Stimulated activated naive CD8-positive, alpha-beta T cell treated with anti-CD3 and anti-CD28 coated beads, Interleukin-15, amount 100 ng/mL, for 72 hours (primary cell): ENCODE results near the gene COL4A5.

Experiments used
- ATAC-seq: fragments of 150-1000 bp; cut with Tn5 transposase; 2 replicates; pipeline ENCODE4 v1.10.0; 2021; ENCODE audit warnings: mild to moderate bottlenecking, moderate library complexity
- DNase-seq, 2 donors: peaks; one replicate each; pipeline ENCODE4 v3.0.0; 2021 to 2022
- H3K27ac Mint-ChIP-seq, 2 donors: one replicate each; pipeline ENCODE4 v1.8.0; 2022; ENCODE audit warnings: mild to moderate bottlenecking in 2 of 2, mixed read lengths in 2 of 2, moderate library complexity in 2 of 2
- H3K27me3 Mint-ChIP-seq: one replicate; pipeline ENCODE4 v1.8.0; 2022; ENCODE audit warnings: mixed read lengths
- H3K4me1 Mint-ChIP-seq: one replicate; pipeline ENCODE4 v1.8.0; 2022; ENCODE audit warnings: mild to moderate bottlenecking, mixed read lengths
- H3K4me3 Mint-ChIP-seq, 2 donors: one replicate each; pipeline ENCODE4 v1.8.0; 2022; ENCODE audit warnings: mild to moderate bottlenecking in 2 of 2, mixed read lengths in 2 of 2, moderate library complexity in 1 of 2
- H3K9me3 Mint-ChIP-seq, 2 donors: one replicate each; pipeline ENCODE4 v1.8.0; 2022; ENCODE audit warnings: mixed read lengths in 2 of 2

The COL4A5 gene

DNA sequence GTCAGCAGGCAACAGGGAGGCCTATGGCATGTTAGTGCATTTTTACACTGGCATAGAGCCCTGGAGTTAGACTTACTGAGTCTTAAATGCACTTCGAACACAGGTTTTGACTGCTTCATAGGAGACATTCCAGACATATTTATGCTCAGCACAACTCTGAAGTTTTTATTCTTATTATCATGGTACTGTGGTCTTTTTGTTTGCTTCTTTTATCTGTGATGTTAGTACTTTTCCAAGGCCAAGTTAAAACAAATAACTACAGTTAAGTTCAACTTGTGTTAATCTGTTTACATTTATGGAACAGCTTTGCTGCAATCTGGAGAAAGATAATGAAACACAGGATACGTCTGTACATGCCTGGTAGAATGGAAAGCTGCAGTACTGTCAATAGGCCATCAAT lies 76.5 kb downstream of the COL4A5 start:
- DNase-seq (no peak), ATAC-seq (no peak)
- Mint-ChIP-seq H3K27ac (no peak overlapping the region), H3K4me1 (no peaks in the 10 kb centered on the region), H3K27me3 (no peaks in the 10 kb centered on the region), H3K4me3 (no peak overlapping the region), H3K9me3 (no peaks in the 10 kb centered on the region)

DNA sequence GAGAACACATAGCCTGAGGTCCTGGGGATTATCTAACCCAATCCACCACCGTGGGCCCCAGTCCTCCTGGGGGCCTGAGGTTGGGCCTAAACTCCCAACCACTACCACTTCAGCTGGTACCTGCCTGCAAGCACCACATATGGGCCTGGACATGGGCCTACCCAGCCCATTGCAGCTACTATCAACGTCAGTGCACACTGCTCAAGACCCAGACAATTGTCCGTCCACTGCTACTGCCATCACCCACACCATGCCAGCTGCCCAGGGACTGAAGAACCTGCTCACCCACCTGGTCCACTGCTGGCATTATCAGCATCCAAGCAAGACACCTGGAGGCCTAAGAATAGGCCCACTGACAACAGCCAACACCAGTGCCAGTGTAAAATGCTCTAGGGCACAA lies 88.1 kb downstream of the COL4A5 start:
- Mint-ChIP-seq H3K27ac (no peak overlapping the region), H3K4me3 (no peak overlapping the region), H3K4me1 (no peaks in the 10 kb centered on the region), H3K27me3 (no peaks in the 10 kb centered on the region), H3K9me3 (no peaks in the 10 kb centered on the region)
- ATAC-seq = no peak
- no peak for DNase-seq

DNA sequence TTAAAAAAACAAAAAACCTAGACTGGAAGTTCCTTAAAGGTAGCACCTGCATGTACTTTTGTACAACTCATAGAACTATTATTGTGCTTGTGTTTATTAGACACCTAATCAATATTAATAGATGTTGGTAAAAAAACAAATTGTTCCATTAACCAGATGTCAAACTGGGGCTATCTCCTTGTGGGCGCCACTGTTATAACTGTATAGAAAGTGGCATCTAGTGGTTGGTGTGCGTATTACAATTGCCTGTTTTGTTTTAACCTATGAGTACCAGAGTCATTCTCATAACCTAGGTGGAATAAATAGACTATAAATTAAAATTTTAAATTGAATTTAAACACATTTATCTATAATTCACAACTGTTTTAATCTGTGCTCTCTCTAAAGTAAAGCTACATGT lies 97.4 kb downstream of the COL4A5 start:
- DNase-seq = peak in 1 of 2 donors; percentile 1
- H3K4me1 Mint-ChIP-seq = no peaks in the 10 kb centered on the region
- ATAC-seq = no peak

DNA sequence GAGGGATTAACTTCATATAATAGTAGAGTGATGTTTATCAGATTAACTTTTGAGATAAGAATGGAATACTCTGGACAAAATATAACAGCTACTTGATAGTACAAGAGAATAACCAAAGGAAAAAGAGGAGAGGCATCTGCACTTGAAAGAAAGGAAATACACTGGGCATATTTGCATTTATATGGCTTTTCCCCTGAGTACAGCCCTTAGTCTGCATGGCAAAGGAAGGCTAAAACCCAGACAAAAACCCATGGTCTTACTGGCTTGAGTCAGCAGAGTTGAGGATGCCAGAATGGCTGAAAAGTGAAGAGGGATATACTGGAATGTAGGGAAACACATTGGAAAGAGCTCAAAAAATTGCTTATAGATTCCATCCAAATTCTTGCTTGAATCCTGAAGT lies 101.6 kb downstream of the COL4A5 start:
- no peaks in the 10 kb centered on the region for H3K4me1 Mint-ChIP-seq
- H3K27me3 Mint-ChIP-seq = no peaks in the 10 kb centered on the region
- H3K4me3 Mint-ChIP-seq = no peak overlapping the region
- H3K27ac Mint-ChIP-seq = no peak overlapping the region
- no peaks in the 10 kb centered on the region for H3K9me3 Mint-ChIP-seq
- ATAC-seq (no peak), DNase-seq (no peak)

More for the DNA sequence above, 97.4 kb downstream of the COL4A5 start:
- H3K9me3 Mint-ChIP-seq = no peaks in the 10 kb centered on the region
- no peak overlapping the region for H3K27ac Mint-ChIP-seq
- H3K27me3 Mint-ChIP-seq = no peaks in the 10 kb centered on the region
- no peak overlapping the region for H3K4me3 Mint-ChIP-seq

DNA sequence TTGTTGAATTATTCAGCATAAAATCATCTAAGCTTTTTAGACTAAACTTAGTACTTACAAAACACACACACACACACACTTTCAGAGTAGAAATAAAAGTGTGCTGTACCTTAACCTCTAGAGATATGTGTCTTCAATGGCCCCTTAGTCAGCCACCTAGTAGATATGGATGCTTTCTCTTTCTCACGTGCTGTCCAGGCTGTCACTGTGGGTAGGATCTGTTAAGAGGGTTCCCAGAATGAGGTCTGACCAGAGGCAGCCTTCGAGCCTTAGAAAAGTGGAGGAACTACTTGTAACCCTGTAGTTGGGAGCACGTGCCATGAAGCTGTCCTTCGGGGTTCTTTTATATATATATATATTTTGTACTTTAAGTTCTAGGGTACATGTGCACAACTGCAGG lies 117.9 kb downstream of the COL4A5 start:
- Mint-ChIP-seq H3K4me3 (no peak overlapping the region), H3K9me3 (no peaks in the 10 kb centered on the region), H3K27me3 (no peaks in the 10 kb centered on the region), H3K27ac (no peak overlapping the region), H3K4me1 (no peaks in the 10 kb centered on the region)
- no peak for DNase-seq
- no peak for ATAC-seq

DNA sequence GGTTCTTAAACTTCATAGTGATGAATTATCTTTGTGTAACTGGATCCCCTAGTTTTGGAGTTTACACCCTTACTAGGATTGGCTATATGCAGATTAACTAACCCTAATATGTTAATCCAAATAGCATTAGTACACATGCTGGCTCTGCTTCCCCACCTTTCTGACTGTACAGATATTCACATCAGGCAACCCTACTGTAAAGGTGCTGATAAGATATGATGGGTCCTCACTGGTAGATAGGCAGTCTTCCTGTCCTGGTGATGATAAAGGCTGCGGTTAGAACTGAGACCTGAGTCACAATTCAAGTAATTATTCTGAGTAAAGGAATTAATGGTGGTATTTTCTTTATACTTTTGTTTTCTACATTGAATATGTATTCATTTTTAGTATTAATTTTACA lies 118.6 kb downstream of the COL4A5 start:
- no peak for ATAC-seq
- no peaks in the 10 kb centered on the region for H3K27me3 Mint-ChIP-seq
- no peak overlapping the region for H3K27ac Mint-ChIP-seq
- H3K4me3 Mint-ChIP-seq = no peak overlapping the region
- H3K4me1 Mint-ChIP-seq = no peaks in the 10 kb centered on the region
- no peaks in the 10 kb centered on the region for H3K9me3 Mint-ChIP-seq
- no peak for DNase-seq

DNA sequence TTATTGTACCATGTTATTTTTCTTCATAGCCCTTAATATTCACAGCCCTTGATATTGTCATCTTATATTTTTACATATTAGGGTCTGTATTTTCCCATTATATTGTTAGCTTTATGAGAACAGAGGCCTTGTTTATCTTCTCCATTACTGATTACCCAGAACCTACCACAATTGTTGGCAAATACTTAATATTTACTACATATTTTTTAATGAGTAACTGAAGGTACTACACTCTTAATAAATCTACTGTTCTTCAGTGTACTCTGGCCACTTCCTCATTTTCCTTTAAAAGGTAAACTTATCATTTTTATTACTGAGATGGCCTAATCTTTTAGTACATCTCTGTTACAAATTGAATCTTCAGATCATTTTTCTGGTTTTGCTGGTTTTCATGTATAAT lies 133.5 kb downstream of the COL4A5 start:
- no peak overlapping the region for H3K4me3 Mint-ChIP-seq
- DNase-seq = no peak
- H3K27me3 Mint-ChIP-seq = no peaks in the 10 kb centered on the region
- no peaks in the 10 kb centered on the region for H3K4me1 Mint-ChIP-seq
- H3K9me3 Mint-ChIP-seq = no peaks in the 10 kb centered on the region
- no peak overlapping the region for H3K27ac Mint-ChIP-seq
- ATAC-seq = no peak

DNA sequence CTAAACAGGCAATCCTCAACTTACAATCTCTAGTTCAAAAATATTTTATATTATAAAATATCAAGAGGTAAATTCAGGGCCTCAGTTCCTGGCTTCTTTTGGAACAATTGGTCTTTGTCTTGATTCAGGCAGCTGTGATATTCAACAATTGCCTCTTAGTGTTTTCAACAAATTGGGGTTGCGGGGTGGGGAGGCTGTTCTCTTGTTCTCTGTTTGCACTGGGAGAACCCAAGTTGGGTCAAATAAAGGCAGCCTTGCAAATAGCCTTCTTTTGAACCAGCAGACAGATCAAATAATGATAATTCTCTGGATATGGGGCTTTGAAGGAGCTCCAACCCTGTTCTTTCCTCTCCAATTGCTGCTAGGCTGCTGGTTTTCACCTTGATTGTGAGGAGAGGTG lies 142.5 kb downstream of the COL4A5 start:
- Mint-ChIP-seq H3K4me3 (no peak overlapping the region), H3K27ac (no peak overlapping the region), H3K4me1 (no peaks in the 10 kb centered on the region), H3K9me3 (no peaks in the 10 kb centered on the region), H3K27me3 (no peaks in the 10 kb centered on the region)
- ATAC-seq = no peak
- no peak for DNase-seq

DNA sequence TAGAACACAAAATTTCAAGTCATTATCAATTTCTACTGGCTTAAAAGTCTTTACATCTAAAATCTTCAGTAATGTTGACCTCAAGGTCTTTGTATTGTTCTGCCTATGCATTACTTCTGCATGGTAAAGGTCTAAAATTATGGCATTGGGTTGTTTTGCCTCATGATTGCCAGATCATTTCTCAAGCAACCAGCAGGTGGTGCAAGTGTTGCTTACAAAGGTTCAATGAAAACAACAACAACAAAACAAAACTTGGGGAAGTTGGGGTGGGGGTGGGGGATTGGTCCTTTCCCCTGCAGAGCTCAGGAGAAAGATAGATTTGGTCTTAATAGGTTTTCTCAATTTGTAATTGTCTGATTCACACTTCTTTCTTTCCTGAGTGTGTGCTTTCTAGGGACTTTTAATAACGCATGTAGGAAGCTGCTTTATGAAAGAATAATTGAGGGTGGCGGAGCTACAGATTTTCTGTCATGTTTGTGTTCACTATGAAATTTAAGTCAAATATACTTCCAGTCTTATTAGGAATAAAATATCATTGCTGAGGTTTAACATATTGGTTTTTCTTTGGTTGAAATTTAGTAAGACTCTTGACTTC lies 145.1 kb downstream of the COL4A5 start:
- ATAC-seq = no peak
- DNase-seq = no peak
- Mint-ChIP-seq H3K9me3 (no peaks in the 10 kb centered on the region), H3K4me3 (no peak overlapping the region), H3K27ac (no peak overlapping the region), H3K4me1 (no peaks in the 10 kb centered on the region), H3K27me3 (no peaks in the 10 kb centered on the region)

DNA sequence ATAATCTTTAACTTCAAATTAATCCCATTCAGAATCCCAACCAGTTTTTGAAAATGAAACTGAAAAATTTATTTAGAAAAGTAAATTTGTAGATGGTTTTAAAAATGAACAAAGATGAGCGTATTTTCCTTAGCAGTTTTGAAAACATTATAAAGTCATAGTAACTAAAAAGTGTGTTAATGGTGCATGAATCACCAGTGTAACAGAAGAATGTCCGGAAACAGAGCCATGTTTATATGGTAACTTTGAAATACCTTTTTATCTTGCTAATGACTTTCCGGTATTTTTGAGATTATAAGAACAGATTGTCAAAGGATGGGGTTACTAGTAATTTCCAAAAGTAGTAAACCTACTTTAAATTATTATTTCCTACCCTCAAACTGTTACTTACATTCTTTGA lies 150.9 kb downstream of the COL4A5 start:
- H3K4me3 Mint-ChIP-seq = no peak overlapping the region
- DNase-seq = no peak
- ATAC-seq = no peak
- H3K27ac Mint-ChIP-seq = no peak overlapping the region
- no peaks in the 10 kb centered on the region for H3K9me3 Mint-ChIP-seq
- H3K27me3 Mint-ChIP-seq = no peaks in the 10 kb centered on the region
- no peaks in the 10 kb centered on the region for H3K4me1 Mint-ChIP-seq

DNA sequence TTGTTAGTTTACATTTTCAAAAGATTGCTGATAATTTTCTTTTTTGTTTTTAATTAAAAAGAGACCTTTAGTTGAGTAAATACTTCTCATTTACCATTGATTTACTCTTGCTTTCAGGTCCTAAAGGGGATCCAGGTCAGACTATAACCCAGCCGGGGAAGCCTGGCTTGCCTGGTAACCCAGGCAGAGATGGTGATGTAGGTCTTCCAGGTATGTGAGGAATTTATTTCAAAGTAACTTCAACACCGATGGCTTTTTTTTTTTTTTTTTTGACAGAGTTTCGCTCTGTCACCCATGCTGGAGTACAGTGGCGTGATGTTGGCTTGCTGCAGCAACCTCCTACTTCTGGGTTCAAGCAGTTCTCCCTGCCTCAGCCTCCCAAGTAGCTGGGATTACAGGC lies 161.6 kb downstream of the COL4A5 start:
- peaks cover 0 to 4% of the 10 kb centered on the region in 2 donors for H3K9me3 Mint-ChIP-seq
- H3K4me1 Mint-ChIP-seq = no peaks in the 10 kb centered on the region

DNA sequence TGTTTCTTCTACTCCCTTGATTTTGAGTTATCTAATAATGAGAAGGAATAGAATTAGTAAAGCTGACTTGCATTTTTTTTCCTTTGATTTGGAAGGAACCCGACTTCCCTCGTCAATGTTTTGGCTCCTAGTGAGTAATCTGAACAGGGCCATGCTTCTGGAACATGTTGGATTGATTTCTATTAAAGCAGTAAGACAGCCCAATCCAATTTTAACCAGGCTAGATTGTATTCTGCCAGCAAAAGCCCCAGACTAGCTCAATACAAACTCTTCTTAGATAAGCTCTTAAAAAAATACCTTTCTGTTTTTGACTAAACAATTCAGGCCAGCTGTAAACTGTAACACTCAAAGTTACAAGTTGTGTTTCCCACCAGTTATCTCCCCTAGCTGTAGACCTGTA lies 170.5 kb downstream of the COL4A5 start:
- H3K9me3 Mint-ChIP-seq = no peaks in the 10 kb centered on the region
- ATAC-seq (no peak), DNase-seq (no peak)
- H3K4me3 Mint-ChIP-seq = no peak overlapping the region
- H3K4me1 Mint-ChIP-seq = no peaks in the 10 kb centered on the region
- no peak overlapping the region for H3K27ac Mint-ChIP-seq
- H3K27me3 Mint-ChIP-seq = no peaks in the 10 kb centered on the region

More for the DNA sequence above, 161.6 kb downstream of the COL4A5 start:
- Mint-ChIP-seq H3K27me3 (no peaks in the 10 kb centered on the region), H3K27ac (no peak overlapping the region), H3K4me3 (no peak overlapping the region)
- ATAC-seq = no peak
- DNase-seq = no peak

DNA sequence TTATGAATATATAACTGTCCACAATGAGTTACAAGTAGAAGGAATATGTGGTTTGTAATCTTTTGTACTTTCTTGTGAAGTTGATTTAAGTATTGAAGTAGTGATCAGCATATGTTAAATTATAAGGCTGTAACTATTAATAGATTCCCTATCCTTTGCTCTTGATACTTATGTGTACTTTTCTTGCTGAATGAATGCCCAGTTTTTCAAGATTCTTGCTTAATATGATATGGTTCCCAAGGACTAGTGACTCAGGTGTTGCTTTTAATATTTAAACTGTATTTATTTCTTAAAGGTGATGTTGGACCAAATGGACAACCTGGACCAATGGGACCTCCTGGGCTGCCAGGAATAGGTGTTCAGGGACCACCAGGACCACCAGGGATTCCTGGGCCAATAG lies 175.0 kb downstream of the COL4A5 start:
- H3K27ac Mint-ChIP-seq = no peak overlapping the region
- H3K9me3 Mint-ChIP-seq = no peaks in the 10 kb centered on the region
- ATAC-seq (no peak), DNase-seq (no peak)
- no peaks in the 10 kb centered on the region for H3K4me1 Mint-ChIP-seq
- H3K4me3 Mint-ChIP-seq = no peak overlapping the region
- H3K27me3 Mint-ChIP-seq = no peaks in the 10 kb centered on the region

DNA sequence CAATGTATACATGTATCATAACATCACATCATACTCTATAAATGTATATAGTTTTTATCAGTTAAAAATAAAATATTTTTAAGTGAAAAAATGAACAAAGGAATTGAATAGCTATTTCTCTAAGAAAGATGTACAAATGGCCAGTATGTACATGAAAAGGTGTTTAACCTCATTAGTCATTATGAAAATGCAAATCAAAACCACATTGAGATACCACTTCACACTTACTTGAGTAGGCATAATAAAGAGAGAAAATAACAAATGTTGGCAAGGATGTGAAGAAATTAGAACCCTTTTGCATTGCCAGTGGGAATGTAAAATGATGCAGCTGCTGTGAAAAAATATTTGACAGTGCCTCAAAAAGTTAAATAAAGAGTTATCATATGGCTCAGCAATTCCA lies 201.2 kb downstream of the COL4A5 start:
- DNase-seq = no peak
- H3K27me3 Mint-ChIP-seq = no peaks in the 10 kb centered on the region
- H3K4me3 Mint-ChIP-seq = no peak overlapping the region
- H3K9me3 Mint-ChIP-seq = peaks cover 0 to 15% of the 10 kb centered on the region in 2 donors
- no peak overlapping the region for H3K27ac Mint-ChIP-seq
- no peaks in the 10 kb centered on the region for H3K4me1 Mint-ChIP-seq
- ATAC-seq = no peak

DNA sequence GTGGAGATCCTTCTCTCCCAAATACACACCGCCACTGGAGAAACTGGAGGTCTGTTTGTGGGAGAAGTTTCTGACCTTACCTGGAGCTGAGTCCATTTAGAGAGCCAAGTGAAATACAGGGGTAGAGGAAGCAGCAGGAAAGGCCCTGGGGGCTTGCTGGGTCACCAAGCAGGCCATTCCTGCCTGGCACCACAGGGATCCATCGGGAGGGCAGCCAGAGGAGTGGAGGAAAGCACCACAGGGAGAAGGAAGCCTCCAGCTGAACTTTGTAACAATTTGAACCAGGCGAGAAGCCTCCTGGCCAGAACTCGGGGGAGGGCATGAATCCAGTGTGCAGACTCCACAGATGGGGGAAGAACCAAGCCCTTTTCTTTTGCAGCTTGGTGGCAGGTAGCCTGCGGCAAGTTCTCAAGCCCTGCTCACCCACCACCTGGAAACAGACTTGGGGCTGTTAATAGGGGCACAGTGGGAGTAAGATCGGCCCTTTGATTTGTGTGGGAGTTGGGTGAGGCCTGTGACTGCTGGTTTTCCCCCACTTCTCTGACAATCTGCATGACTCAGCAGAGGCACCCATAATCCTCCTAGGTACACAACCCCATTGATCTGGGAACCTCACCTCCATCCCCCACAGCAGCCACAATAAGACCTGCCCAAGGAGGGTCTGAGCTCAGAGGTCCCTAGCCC lies 202.1 kb downstream of the COL4A5 start:
- ATAC-seq = no peak
- no peak for DNase-seq
- peaks cover 0 to 15% of the 10 kb centered on the region in 2 donors for H3K9me3 Mint-ChIP-seq
- H3K4me1 Mint-ChIP-seq = no peaks in the 10 kb centered on the region
- no peak overlapping the region for H3K4me3 Mint-ChIP-seq
- H3K27me3 Mint-ChIP-seq = no peaks in the 10 kb centered on the region
- H3K27ac Mint-ChIP-seq = peak overlapping the region in 1 of 2 donors; percentile 42

DNA sequence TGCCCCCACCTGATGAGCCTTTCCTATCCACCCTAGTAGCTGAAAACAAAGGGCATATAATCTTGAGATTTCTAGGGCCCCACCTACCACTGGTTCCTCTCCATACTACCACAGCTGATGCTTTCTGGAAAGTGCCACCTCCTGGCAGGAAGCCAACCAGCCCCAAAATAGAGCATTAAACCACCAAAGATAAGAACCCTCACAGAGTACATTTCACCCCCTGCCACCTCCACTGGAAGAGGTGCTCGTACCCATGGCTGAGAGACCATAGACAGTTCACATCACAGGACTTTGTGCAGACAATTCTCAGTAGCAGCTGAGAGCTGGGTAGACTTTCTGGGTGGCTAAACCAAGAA lies 202.6 kb downstream of the COL4A5 start:
- Mint-ChIP-seq H3K27ac (no peak overlapping the region), H3K4me1 (no peaks in the 10 kb centered on the region), H3K9me3 (peaks cover 0 to 15% of the 10 kb centered on the region in 2 donors), H3K27me3 (no peaks in the 10 kb centered on the region), H3K4me3 (no peak overlapping the region)
- DNase-seq (no peak), ATAC-seq (no peak)

DNA sequence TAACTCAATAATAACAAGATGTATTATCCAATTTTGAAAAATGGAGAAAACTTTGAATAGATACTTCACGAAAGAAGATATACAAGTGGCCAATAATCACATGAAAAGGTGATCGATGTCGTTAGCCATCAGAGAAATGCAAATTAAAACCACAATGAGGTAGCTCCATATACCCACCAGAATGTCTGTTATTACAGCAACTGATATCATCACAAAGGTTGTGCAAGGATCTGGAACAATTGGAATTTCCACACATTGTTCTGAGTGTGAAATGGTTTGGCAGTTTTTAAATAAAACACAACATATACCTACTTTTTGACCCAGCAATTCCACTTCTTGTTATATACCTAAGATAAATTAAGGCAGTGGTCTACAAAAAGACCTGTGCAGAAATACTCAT lies 225.1 kb downstream of the COL4A5 start:
- DNase-seq (no peak), ATAC-seq (no peak)
- H3K27me3 Mint-ChIP-seq = no peaks in the 10 kb centered on the region
- H3K27ac Mint-ChIP-seq = no peak overlapping the region
- no peak overlapping the region for H3K4me3 Mint-ChIP-seq
- H3K4me1 Mint-ChIP-seq = no peaks in the 10 kb centered on the region
- no peaks in the 10 kb centered on the region for H3K9me3 Mint-ChIP-seq
